COR-L47 (cell line): ENCODE measurements around the gene SENP5.
"Not testable (repeated sequence)": the region's sequence is repeated elsewhere in the genome, so short reads cannot be mapped to it uniquely, and the experiment has no call there.

ENCODE experiments used
- DNase-seq: peaks from one replicate; lab custom pipeline; 2025; lab: John Stamatoyannopoulos, UW

SENP5 gene

GRCh38 chr3:196867507-196868296 is at the start of gene SENP5:
Gene SENP5 (plus strand): TSS chr3:196867920. CDS start chr3:196885182, 17,262 bp downstream.
- peak; percentile 92 for DNase-seq

GRCh38 chr3:196821806-196822355 is 45.8 kb upstream of the SENP5 start:
- DNase-seq = no peak

- DNase-seq = not testable (repeated sequence)
These were observed 38.1 kb upstream of the SENP5 start for GRCh38 chr3:196829651-196830050.

GRCh38 chr3:196835086-196835485 is 32.6 kb upstream of the SENP5 start:
- no peak for DNase-seq

GRCh38 chr3:196836626-196837025 is 31.1 kb upstream of the SENP5 start:
- not testable (repeated sequence) for DNase-seq

GRCh38 chr3:196837819-196838420 is 29.8 kb upstream of the SENP5 start:
- DNase-seq = peak; percentile 32

- DNase-seq = not testable (repeated sequence)
These were observed 28.4 kb upstream of the SENP5 start for GRCh38 chr3:196839351-196839750.

GRCh38 chr3:196842567-196843434 is 24.9 kb upstream of the SENP5 start:
- no peak for DNase-seq

- DNase-seq = no peak
These were observed 24.1 kb upstream of the SENP5 start for GRCh38 chr3:196843435-196844110.

GRCh38 chr3:196844235-196845219 is 23.2 kb upstream of the SENP5 start:
- not testable (repeated sequence) for DNase-seq

GRCh38 chr3:196848375-196848774 is 19.3 kb upstream of the SENP5 start:
- DNase-seq = not testable (repeated sequence)

GRCh38 chr3:196849180-196849741 is 18.5 kb upstream of the SENP5 start:
- no peak for DNase-seq

- not testable (repeated sequence) for DNase-seq
These were observed 4.7 kb upstream of the SENP5 start for GRCh38 chr3:196863000-196863399.

GRCh38 chr3:196867155-196867506 is 589 bp upstream of the SENP5 start:
- no peak for DNase-seq

- peak; percentile 13 for DNase-seq
These were observed 559 bp downstream of the SENP5 start for GRCh38 chr3:196868297-196868661.

- DNase-seq = no peak
These were observed 4.6 kb downstream of the SENP5 start for GRCh38 chr3:196872316-196872715.

- not testable (repeated sequence) for DNase-seq
These were observed 6.9 kb downstream of the SENP5 start for GRCh38 chr3:196874511-196875094.

- no peak for DNase-seq
These were observed 7.5 kb downstream of the SENP5 start for GRCh38 chr3:196875258-196875657.

GRCh38 chr3:196883361-196883760 is 15.6 kb downstream of the SENP5 start:
- no peak for DNase-seq

GRCh38 chr3:196886144-196886543 is 18.4 kb downstream of the SENP5 start:
- DNase-seq = no peak
